ENCODE data around the gene LRRC3.

The LRRC3 gene

GRCh38 chr21:44424608-44425306 lies 30.6 kb upstream of the LRRC3 start:
- no peak for DNase-seq

GRCh38 chr21:44425307-44425894 lies 29.9 kb upstream of the LRRC3 start:
- peak; percentile 8 for DNase-seq

- no peak for DNase-seq
These were observed 29.2 kb upstream of the LRRC3 start for GRCh38 chr21:44425895-44426662.

GRCh38 chr21:44426663-44427191 lies 28.6 kb upstream of the LRRC3 start:
- DNase-seq: no peak

GRCh38 chr21:44427241-44428120 lies 27.8 kb upstream of the LRRC3 start:
- peak; percentile 8 for DNase-seq

GRCh38 chr21:44428281-44428960 lies 26.9 kb upstream of the LRRC3 start:
- DNase-seq: peak; percentile 31

- no peak for DNase-seq
These were observed 25.4 kb upstream of the LRRC3 start for GRCh38 chr21:44429894-44430293.

GRCh38 chr21:44431300-44431699 lies 24.0 kb upstream of the LRRC3 start:
- DNase-seq: no peak

GRCh38 chr21:44432841-44433790 lies 22.2 kb upstream of the LRRC3 start:
- DNase-seq: no peak

- no peak for DNase-seq
These were observed 21.3 kb upstream of the LRRC3 start for GRCh38 chr21:44433791-44434567.

- no peak for DNase-seq
These were observed 20.8 kb upstream of the LRRC3 start for GRCh38 chr21:44434568-44434925.

GRCh38 chr21:44434936-44435635 lies 20.2 kb upstream of the LRRC3 start:
- no peak for DNase-seq

GRCh38 chr21:44436111-44436611 lies 19.1 kb upstream of the LRRC3 start:
- no peak for DNase-seq

GRCh38 chr21:44436958-44437357 lies 18.4 kb upstream of the LRRC3 start:
- no peak for DNase-seq

GRCh38 chr21:44437371-44437695 lies 18.0 kb upstream of the LRRC3 start:
- no peak for DNase-seq

GRCh38 chr21:44437696-44438431 lies 17.4 kb upstream of the LRRC3 start:
- no peak for DNase-seq

- DNase-seq: no peak
These were observed 16.6 kb upstream of the LRRC3 start for GRCh38 chr21:44438531-44439210.

- no peak for DNase-seq
These were observed 16.1 kb upstream of the LRRC3 start for GRCh38 chr21:44439211-44439600.

Data from NCI-H2171 treated with DMSO at 0.1 percent for 48 hours (cell line).